Frontal cortex (tissue), 4 donors: ENCODE data around the gene EIF3D. TPM values are rescaled to one million over a fixed set of nuclear protein-coding genes. Genes with fewer than 3 reads are reported as not detected.

Experiments used
- DNase-seq, 2 donors: peaks; one replicate each; pipeline ENCODE4 v3.0.0; 2012; ENCODE audit warnings: low spot score in 2 of 2
- FAIRE-seq: peaks from 2 replicates; lab custom pipeline; 2012; peaks lifted over from hg19 to GRCh38; lab: Jason Lieb, UNC
- total RNA-seq: library from RNA; depleted of rRNA; stranded (reverse); fragments of >200 nt; gene quantifications from one replicate; pipeline ENCODE4 v1.2.3, GENCODE V29; 2014
- donor health status: control.
- donor health status: control.
- donor health status: control.

Gene EIF3D
- total RNA-seq, 1 donor from 2014 or later, result 205 TPM

- FAIRE-seq, result no peak
- DNase-seq, result peak in 1 of 2 donors; percentile 49
These were observed 17.7 kb downstream of the EIF3D start for GRCh38 chr22:36510966-36511881.

DNA sequence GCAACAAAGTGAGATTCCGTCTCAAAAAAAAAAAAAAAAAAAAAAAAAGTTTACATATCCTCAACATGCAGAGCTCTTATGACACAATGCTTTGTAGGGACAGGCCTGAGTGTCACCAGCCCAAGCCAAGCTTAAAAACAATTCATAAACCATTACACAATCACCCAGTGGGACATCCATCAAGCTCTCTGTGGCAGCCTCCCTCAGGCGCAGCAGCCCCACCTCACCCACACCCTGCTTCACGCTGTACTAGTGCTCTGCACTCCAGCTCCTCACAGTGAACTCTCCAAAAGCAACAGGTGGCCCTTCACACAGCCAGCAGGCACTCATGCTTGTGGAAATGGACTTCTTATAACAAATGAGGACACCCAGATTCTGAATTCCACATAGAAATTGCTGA is 18.6 kb downstream of the EIF3D start:
- DNase-seq (no peak), FAIRE-seq (no peak)

DNA sequence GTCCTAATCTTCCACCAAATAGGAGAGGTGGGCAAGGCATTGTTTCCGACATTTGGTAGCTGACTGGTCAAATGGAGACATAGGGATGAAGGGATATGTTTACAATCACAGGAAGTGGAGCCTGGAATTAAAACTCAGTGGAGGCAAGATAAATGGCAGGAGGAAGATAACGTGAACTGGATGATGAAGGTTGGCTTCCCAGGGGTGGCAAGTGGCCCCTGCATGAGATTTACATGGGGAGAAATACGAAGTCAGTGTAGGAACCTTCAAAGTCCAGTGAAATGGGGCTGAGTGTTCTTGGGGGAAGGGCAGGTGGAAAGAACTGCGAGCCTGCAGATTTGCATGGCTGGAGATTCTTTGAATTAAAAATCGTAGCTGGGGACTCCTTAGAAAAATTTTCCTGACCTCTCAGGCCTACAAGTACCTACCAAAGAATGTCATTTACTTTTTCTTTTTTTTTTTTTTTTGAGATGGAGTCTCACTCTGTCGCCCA is 21.4 kb downstream of the EIF3D start:
- DNase-seq (no peak), FAIRE-seq (no peak)

GRCh38 chr22:36506637-36507517 is 22.1 kb downstream of the EIF3D start, which contains the start of gene FOXRED2:
TSS of gene FOXRED2 (minus strand) at chr22:36507040. CDS start at chr22:36506422, 618 bp downstream.
- DNase-seq (peak; percentile 99), FAIRE-seq (no peak)

DNA sequence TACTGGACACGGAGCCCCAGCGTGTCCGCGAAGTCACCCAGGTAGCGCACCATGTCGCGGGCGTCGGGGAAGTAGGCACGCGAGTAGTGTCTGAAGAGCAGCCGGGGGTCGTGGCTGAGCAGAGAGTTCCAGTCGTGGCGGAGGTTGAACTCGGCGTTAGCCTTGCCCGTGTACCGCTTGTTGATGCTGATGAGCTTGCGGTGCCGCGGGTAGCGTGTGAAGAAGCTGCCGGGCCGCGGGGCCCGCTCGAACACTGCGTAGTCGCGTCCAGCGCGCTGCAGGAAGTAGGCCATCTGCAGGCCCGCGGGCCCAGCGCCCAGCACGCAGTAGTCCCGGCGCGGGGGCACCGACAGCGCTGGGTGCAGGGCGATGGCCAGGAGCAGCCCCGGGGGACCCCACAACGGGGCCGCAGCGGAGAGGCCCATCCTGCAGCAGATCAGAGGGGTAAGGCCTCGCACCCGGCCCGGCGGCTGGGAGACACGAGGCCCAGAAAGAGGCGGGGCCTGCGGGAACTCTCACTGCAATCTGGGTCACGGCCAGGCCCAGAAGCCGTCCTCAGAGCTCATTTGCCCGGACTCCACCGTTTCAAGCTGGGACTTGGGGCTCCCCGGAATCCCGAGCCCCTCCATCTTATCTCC is 22.8 kb downstream of the EIF3D start:
- DNase-seq (no peak), FAIRE-seq (no peak)

- FAIRE-seq (no peak), DNase-seq (no peak)
These were observed 30.9 kb downstream of the EIF3D start for GRCh38 chr22:36497910-36498665.

- DNase-seq (no peak), FAIRE-seq (no peak)
These were observed 35.3 kb downstream of the EIF3D start for GRCh38 chr22:36493690-36494110.

DNA sequence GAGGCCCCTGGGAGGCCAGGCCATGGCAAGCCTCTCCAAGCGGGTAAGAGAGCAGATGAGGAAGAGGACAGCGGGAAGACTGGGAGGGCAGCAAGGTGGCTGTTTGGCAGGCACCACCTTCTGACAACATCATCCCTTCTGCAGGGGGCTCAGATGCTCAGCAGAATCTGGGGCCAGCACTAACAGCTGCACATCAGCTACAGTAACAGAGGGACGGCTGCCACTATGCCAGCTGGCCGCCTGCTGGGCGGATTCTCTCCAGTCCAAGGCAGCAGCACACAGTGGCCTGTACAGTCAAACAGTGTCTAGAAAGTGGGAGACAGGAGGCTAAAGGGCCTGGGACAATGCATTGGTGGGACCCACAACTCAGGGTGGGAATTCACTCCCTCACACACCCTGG is 36.9 kb downstream of the EIF3D start:
- DNase-seq (no peak), FAIRE-seq (no peak)

DNA sequence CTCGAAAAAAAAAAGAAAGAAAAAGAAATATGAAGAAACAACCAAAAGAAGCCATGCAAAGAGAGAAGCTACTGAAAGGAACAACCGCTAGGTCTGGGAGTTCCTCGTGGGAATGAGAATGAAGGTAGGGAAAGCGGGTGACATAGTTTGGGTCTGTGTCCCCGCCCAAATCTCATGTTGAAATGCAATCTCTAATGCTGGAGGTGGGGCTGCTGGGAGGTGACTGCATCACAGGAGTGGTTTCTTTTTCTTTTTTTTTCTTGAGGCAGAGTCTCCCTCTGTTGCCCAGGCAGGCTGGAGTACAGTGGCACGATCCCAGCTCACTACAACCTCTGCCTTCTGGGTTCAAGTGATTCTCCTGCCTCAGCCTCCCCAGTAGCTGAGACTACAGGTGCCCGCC is 37.8 kb downstream of the EIF3D start:
- no peak for FAIRE-seq

GRCh38 chr22:36486619-36487384 is 42.2 kb downstream of the EIF3D start:
- FAIRE-seq, result no peak
- no peak for DNase-seq

More for the DNA sequence above, 37.8 kb downstream of the EIF3D start:
- DNase-seq, result no peak

GRCh38 chr22:36481393-36482168 is 47.4 kb downstream of the EIF3D start, which contains the start of gene TXN2:
TSS of gene TXN2 (minus strand) at chr22:36481640. CDS start at chr22:36480837, 803 bp downstream.
- no peak for FAIRE-seq
- peak; percentile 93 to 97 for DNase-seq

- FAIRE-seq, result no peak
- no peak for DNase-seq
These were observed 48.0 kb downstream of the EIF3D start for GRCh38 chr22:36480941-36481392.

GRCh38 chr22:36478966-36479365 is 50.0 kb downstream of the EIF3D start:
- FAIRE-seq, result no peak
- no peak for DNase-seq

- FAIRE-seq (no peak), DNase-seq (no peak)
These were observed 53.6 kb downstream of the EIF3D start for GRCh38 chr22:36475341-36475740.

GRCh38 chr22:36472689-36473088 is 56.3 kb downstream of the EIF3D start:
- no peak for FAIRE-seq
- DNase-seq, result no peak

DNA sequence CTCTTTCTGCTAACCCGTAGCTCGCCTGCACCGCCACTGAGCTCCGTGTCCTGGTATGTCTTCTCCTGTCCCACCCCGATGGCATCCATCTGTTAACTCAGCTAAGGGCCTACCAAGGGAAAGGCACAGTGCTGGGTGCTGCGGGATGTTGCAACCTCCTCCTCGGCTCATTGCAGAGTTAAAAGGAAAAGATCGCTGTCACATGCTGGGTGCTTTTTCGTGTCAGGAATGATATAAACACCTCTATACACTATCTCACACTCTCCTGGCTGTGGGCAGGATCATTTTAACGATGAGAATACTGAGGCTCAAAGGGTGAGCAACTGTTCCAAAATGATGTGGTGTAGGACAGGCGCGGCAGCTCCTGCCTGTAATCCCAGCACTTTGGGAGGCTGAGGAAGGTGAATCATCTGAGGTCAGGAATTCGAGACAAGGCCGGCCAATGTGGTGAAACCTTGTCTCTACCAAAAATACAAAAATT is 57.6 kb downstream of the EIF3D start:
- FAIRE-seq (no peak), DNase-seq (no peak)

DNA sequence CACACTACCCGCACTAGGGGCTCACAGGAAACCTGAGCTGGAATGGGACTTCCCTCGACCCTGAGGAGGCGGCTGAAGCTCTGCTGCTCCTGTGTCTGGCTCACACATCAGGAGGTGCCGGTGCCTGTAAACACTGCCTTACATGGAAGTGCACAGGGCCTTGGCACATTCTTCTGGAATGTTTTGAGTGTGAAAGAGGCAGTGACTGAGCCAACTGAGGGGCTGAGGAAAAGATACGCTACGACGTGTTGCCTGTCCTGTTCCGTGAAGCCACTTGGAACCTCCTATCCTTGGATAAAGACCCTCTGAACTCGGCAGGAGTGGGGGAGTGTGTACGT is 58.0 kb downstream of the EIF3D start:
- FAIRE-seq, result no peak
- no peak for DNase-seq
